Lower leg skin (tissue), 4 donors: ENCODE measurements around the gene CFAP73. TPM values are rescaled to one million over a fixed set of nuclear protein-coding genes. Genes with fewer than 3 reads are reported as not detected.

Experiments
- DNase-seq, 2 donors: peaks; one replicate each; pipeline ENCODE4 v3.0.0-alpha.2; 2019; ENCODE audit warnings: low spot score in 2 of 2
- H3K4me3 ChIP-seq: fragments of 200-600 bp; sonication (generic); 2 replicates; pipeline ENCODE4 v1.5.1; 2017; ENCODE audit warnings: mild to moderate bottlenecking, low read depth; ENCODE audit not compliant: poor library complexity, severe bottlenecking
- CTCF ChIP-seq, 3 donors: fragments of 450-650 bp; IDR thresholded peaks; one replicate each; pipeline ENCODE4 v1.5.1; 2016; ENCODE audit warnings: antibody characterized with exemption in 3 of 3, mild to moderate bottlenecking in 3 of 3, moderate library complexity in 2 of 3
- POLR2A ChIP-seq, 2 donors: fragments of 450-650 bp; IDR thresholded peaks; one replicate each; pipeline ENCODE4 v1.6.1; 2016 to 2017; ENCODE audit warnings: antibody characterized with exemption in 2 of 2, mild to moderate bottlenecking in 1 of 2, moderate library complexity in 1 of 2
- WGBS, 2 donors: methylation state at CpG; one replicate each; pipeline ENCODE4 v1.1.5; 2018; 5-methylcytosine and 5-hydroxymethylcytosine counted together
- intact Hi-C: fragments of 100-400 bp; cut with DNase I; formaldehyde crosslinking; loops from one replicate; pipeline ENCODE4 v1.15.0; 2023; ENCODE audit warnings: low total_unique reads
- total RNA-seq, 4 donors: library from RNA; depleted of rRNA; stranded (reverse); fragments of >200 nt; gene quantifications; one replicate each; pipeline ENCODE4 v1.1.0, GENCODE V29; 2016

The CFAP73 gene
- total RNA-seq, 4 donors from 2014 or later, result 0.38 to 4.3 (median 1.9) TPM; not detected in 1

DNA sequence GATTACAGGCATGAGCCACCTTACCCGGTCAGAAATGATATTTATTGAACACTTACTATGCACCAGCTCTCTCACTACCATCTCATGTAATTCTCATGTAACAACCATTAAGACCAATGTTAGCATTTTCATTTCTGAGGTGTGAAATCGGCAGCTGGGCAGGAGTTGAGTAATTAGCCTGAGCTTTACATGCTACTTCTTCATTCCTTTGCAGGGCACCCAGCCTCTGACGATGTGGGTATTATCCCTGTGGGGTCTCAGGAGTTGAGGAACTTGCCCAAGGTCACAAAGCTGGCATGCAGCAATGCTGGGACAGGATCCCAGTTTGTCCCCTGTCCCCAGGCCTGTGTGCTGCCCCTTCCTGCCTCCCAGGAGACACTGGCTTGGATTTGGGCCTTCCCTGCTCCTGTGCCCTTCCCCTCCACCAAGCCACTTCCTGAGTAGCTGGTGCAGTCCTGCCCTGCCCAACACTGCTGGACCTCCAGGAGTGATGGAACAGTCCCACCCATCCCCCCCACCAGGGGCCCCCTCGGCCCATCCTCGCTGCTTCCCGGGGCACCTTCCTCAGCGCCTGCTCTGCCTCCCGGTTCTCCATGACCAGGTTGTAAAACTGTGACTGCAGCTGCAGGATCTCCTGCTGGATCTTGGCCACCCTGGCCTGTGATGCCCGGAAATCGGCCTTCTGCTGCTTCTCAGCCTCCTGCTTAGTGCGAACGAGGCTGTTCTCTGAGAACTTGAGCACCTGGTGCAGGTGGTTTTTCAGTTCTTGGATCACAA, 50.7 kb downstream of the CFAP73 start:
- DNase-seq, result no peak
- H3K4me3 ChIP-seq, result no peak overlapping the region
- 89 to 91% methylated on average over 12 of the region's 12 CpGs for WGBS, 2 donors
- intact Hi-C loops, result loop anchor here (10.0 kb wide), 1 partner anchor 225 kb away; the partner anchor contains the start of gene SDSL
- no peak for TF ChIP-seq CTCF (IDR thresholded peaks at IDR 0.05)
- no peak for TF ChIP-seq POLR2A (IDR thresholded peaks at IDR 0.05)

DNA sequence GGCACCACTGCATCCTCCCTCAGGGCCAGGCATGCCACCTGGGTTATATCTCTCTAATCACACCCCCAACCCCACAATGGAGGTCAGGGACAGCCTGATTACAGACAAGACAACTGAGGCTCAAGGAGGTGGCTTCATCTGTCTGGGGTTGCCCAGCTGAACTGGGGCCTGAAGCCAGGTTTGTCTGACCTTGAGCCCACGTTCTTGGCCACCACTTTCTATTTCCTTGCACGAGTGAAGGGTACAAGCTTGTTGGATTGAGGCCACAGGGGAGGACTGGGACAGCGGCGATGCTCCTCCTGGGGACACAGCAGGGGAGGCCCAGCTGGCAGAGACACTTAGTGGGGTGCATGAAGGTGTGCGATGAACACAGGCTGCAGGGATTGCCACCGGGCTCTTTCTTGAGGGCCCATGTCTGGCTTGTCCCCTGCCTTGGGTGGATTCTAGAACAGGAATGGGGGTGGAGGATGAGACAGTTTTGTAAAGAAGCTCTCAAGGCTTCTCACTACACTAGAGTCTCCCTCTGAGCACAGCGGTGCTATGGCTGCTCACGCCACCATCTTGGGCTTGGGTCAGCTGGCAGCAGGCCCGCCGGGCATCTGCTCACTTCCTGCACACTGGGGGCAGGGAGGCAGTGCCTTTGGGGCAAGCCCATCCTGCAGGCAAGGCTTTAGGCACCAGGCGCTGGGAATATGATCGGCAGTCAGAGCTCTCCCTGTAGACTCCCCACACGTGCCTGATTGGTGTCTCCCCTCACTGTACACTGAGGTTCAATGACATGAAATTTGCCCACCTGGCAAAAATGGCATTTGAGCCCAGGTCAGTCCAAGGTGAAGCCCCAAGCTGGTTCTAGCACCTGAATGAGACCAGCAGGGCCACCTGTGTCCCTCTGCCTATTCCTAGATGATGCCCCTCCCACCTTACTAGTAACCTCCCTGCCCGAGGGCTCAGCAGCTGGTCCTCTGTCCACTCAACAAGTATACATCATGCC, 52.0 kb downstream of the CFAP73 start:
- 89 to 92% methylated on average over 11 to 14 of the region's 14 CpGs for WGBS, 2 donors
- DNase-seq, result no peak
- intact Hi-C loops, result loop anchor here (10.0 kb wide), 1 partner anchor 223 kb away; the partner anchor contains the start of gene SDSL

GRCh38 chr12:113202300-113203075, 53.0 kb downstream of the CFAP73 start:
- no peak for DNase-seq
- no peak overlapping the region for H3K4me3 ChIP-seq
- WGBS, 2 donors, result 85 to 88% methylated on average over 4 of the region's 4 CpGs
- intact Hi-C loops, result loop anchor here (10.0 kb wide), 1 partner anchor 222 kb away; the partner anchor contains the start of gene SDSL
- TF ChIP-seq POLR2A (IDR thresholded peaks at IDR 0.05) (no peak), CTCF (IDR thresholded peaks at IDR 0.05) (no peak)

More for the DNA sequence above, 52.0 kb downstream of the CFAP73 start:
- H3K4me3 ChIP-seq, result no peak overlapping the region
- TF ChIP-seq CTCF (IDR thresholded peaks at IDR 0.05) (no peak), POLR2A (IDR thresholded peaks at IDR 0.05) (no peak)

DNA sequence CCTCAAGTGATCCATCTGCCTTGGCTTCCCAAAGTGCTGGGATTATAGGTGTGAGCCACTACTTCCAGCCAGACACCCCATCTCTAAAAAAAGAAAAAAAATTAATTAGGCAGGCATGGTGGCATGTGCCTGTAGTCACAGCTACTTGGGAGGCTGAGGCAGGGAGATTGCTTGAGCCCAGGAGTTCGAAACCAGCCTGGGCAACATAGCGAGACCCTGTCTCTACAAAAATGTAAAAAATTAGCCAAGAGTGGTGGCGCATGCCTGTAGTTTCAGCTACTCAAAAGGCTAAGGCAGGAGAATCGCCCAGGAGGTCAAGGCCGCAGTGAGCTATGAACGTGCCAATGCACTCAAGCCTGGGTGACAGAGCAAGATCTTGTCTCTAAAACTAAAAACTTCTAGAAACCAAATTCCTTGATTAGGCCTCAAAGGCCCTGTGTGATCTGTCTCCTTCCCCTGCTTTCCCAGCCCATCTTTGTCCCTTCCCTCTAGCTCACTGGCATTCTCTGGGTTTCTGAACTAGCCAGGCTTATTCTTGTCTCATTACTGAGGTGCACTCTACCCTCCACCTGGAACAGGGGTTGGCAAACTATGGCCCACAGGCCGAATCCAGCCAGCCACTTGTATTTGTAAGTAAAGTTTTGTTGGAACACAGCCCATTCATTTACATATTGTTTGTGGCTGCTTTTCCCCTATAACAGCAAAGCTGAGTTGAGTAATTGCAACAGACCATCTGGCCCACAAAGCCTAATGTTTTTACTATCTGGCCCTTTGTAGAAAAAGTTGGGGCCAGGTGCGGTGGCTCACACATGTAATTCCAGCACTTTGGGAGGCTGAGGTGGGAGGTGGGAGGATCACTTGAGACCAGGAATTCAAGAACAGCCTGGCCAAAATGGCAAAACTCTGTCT, 54.6 kb downstream of the CFAP73 start:
- no peak overlapping the region for H3K4me3 ChIP-seq
- WGBS, 2 donors, result 89 to 91% methylated on average over 8 of the region's 8 CpGs
- intact Hi-C loops, result loop anchor here (10.0 kb wide), 1 partner anchor 221 kb away; the partner anchor contains the start of gene SDSL
- no peak for TF ChIP-seq CTCF (IDR thresholded peaks at IDR 0.05)
- TF ChIP-seq POLR2A (IDR thresholded peaks at IDR 0.05), result no peak
- DNase-seq, result no peak
